Fibroblast of lung (primary cell): ENCODE measurements around the gene WDR20. TPM values are rescaled to one million over a fixed set of nuclear protein-coding genes. Genes with fewer than 3 reads are reported as not detected.

Source experiments
- DNase-seq, 2 donors: peaks; one replicate each; pipeline versions ENCODE4 v3.0.0 to v3.0.0-alpha.2; 2010; ENCODE audit warnings: low read depth in 2 of 2
- H2AFZ ChIP-seq: 2 replicates; pipeline ENCODE4 v1.5.1; 2012; ENCODE audit warnings: low read length, control low read depth, inconsistent platforms
- H3K27ac ChIP-seq: 2 replicates; pipeline ENCODE4 v1.5.1; 2011; ENCODE audit warnings: low read length, control low read depth; ENCODE audit not compliant: insufficient read depth
- H3K27me3 ChIP-seq: 2 replicates; pipeline ENCODE4 v1.5.1; 2011; ENCODE audit warnings: mild to moderate bottlenecking, low read length; ENCODE audit not compliant: control insufficient read depth, insufficient read depth
- H3K36me3 ChIP-seq: 2 replicates; pipeline ENCODE4 v1.5.1; 2011; ENCODE audit warnings: low read length; ENCODE audit not compliant: control insufficient read depth, insufficient read depth
- H3K4me1 ChIP-seq: 2 replicates; pipeline ENCODE4 v1.5.1; 2011; ENCODE audit warnings: low read length; ENCODE audit not compliant: control insufficient read depth, insufficient read depth; ENCODE audit errors: extremely low read depth
- H3K4me2 ChIP-seq: 2 replicates; pipeline ENCODE4 v1.5.1; 2011; ENCODE audit warnings: low read length, control low read depth; ENCODE audit not compliant: insufficient read depth; ENCODE audit errors: extremely low read depth
- H3K4me3 ChIP-seq, 4 experiments: fragments of 200-600 bp in 1 of 4; sonication (generic) in 1 of 4; replicated peaks in 1 of 4; 2 replicates each; pipeline ENCODE4 v1.5.1; 2011 to 2016; ENCODE audit warnings: low read length in 4 of 4, low read depth in 3 of 4, mild to moderate bottlenecking in 3 of 4, control low read depth in 2 of 4, inconsistent platforms in 1 of 4, mixed read lengths in 1 of 4; ENCODE audit not compliant: insufficient read depth in 1 of 4; ENCODE audit errors: control extremely low read depth in 1 of 4
- H3K79me2 ChIP-seq: 2 replicates; pipeline ENCODE4 v1.5.1; 2012; ENCODE audit warnings: mild to moderate bottlenecking, low read length, inconsistent platforms; ENCODE audit not compliant: control insufficient read depth, insufficient read depth
- H3K9ac ChIP-seq: 2 replicates; pipeline ENCODE4 v1.5.1; 2011; ENCODE audit warnings: mild to moderate bottlenecking, low read length, control low read depth; ENCODE audit not compliant: insufficient read depth
- H3K9me3 ChIP-seq: 2 replicates; pipeline ENCODE4 v1.5.1; 2012; ENCODE audit warnings: low read depth, low read length; ENCODE audit not compliant: control insufficient read depth, insufficient read depth
- H4K20me1 ChIP-seq: 2 replicates; pipeline ENCODE4 v1.5.1; 2011; ENCODE audit warnings: low read length; ENCODE audit not compliant: control insufficient read depth, insufficient read depth; ENCODE audit errors: extremely low read depth
- CTCF ChIP-seq, 2 donors: IDR thresholded peaks in 1 of 2; conservative IDR thresholded peaks in 1 of 2; 1 replicate in 1 of 2; 2 replicates in 1 of 2; pipeline ENCODE4 v1.5.1; 2011 to 2012; ENCODE audit warnings: low read length in 2 of 2, control low read depth in 1 of 2, inconsistent platforms in 1 of 2, low read depth in 1 of 2, mild to moderate bottlenecking in 1 of 2
- EZH2 ChIP-seq: IDR thresholded peaks from 2 replicates; pipeline ENCODE4 v1.5.1; 2012; ENCODE audit warnings: low read length, control low read depth, mild to moderate bottlenecking; ENCODE audit errors: missing control alignments
- polyA plus RNA-seq, 2 donors: library from polyadenylated mRNA; depleted of rRNA in 1 of 2; stranded (reverse) in 1 of 2; unstranded in 1 of 2; fragments of >200 nt; gene quantifications; 2 replicates each; pipeline ENCODE4 v1.2.1, GENCODE V29; 2011 to 2012; ENCODE audit warnings: missing spikeins in 1 of 2
- total RNA-seq: library from RNA; depleted of rRNA; stranded (reverse); fragments of >200 nt; gene quantifications from 2 replicates; pipeline ENCODE4 v1.2.1, GENCODE V29; 2014

The WDR20 gene
- total and polyA plus RNA-seq, 2 donors (not counting 1 experiment from before 2014, with no cell fraction given) = 17.2 to 17.8 TPM

GRCh38 chr14:102205560-102205959, 65.9 kb downstream of the WDR20 start:
- Histone ChIP-seq H2AFZ (no peak overlapping the region), H3K27ac (no peak overlapping the region), H3K9ac (no peak overlapping the region), H3K27me3 (no peaks in the 10 kb centered on the region), H3K4me1 (no peaks in the 10 kb centered on the region), H3K36me3 (peaks cover 2% of the 10 kb centered on the region), H3K4me3 (no peak overlapping the region), H4K20me1 (no peaks in the 10 kb centered on the region), H3K4me2 (no peak overlapping the region), H3K79me2 (no peaks in the 10 kb centered on the region), H3K9me3 (no peaks in the 10 kb centered on the region)
- DNase-seq = no peak
- no peak for TF ChIP-seq CTCF (conservative IDR thresholded peaks at IDR 0.05 in 1 of 2, IDR thresholded peaks at IDR 0.05 in 1 of 2; ENCODE audit: low read depth in 1 of 2, low read length in 2 of 2)
- no peak for TF ChIP-seq EZH2

- Histone ChIP-seq H3K79me2 (no peaks in the 10 kb centered on the region), H4K20me1 (no peaks in the 10 kb centered on the region)
These were observed 67.2 kb downstream of the WDR20 start for GRCh38 chr14:102206918-102207317.

GRCh38 chr14:102207831-102208365, 68.2 kb downstream of the WDR20 start:
- no peak for DNase-seq
- Histone ChIP-seq H3K4me2 (no peak overlapping the region), H3K9ac (no peak overlapping the region), H3K4me1 (no peaks in the 10 kb centered on the region), H3K9me3 (no peaks in the 10 kb centered on the region), H2AFZ (no peak overlapping the region), H3K27ac (no peak overlapping the region), H3K36me3 (peaks cover 2% of the 10 kb centered on the region), H3K27me3 (no peaks in the 10 kb centered on the region), H3K79me2 (no peaks in the 10 kb centered on the region), H3K4me3 (no peak overlapping the region), H4K20me1 (no peaks in the 10 kb centered on the region)
- TF ChIP-seq EZH2 = no peak
- no peak for TF ChIP-seq CTCF (conservative IDR thresholded peaks at IDR 0.05 in 1 of 2, IDR thresholded peaks at IDR 0.05 in 1 of 2; ENCODE audit: low read depth in 1 of 2, low read length in 2 of 2)

More at GRCh38 chr14:102206918-102207317, 67.2 kb downstream of the WDR20 start:
- no peak overlapping the region for H3K4me3 ChIP-seq
- H3K27me3 ChIP-seq = no peaks in the 10 kb centered on the region
- H3K36me3 ChIP-seq = peaks cover 2% of the 10 kb centered on the region
- TF ChIP-seq EZH2 = no peak
- TF ChIP-seq CTCF (conservative IDR thresholded peaks at IDR 0.05 in 1 of 2, IDR thresholded peaks at IDR 0.05 in 1 of 2; ENCODE audit: low read depth in 1 of 2, low read length in 2 of 2) = no peak
- no peak overlapping the region for H3K27ac ChIP-seq
- no peak overlapping the region for H2AFZ ChIP-seq
- DNase-seq = no peak
- H3K9ac ChIP-seq = no peak overlapping the region
- H3K9me3 ChIP-seq = no peaks in the 10 kb centered on the region
- no peaks in the 10 kb centered on the region for H3K4me1 ChIP-seq
- H3K4me2 ChIP-seq = no peak overlapping the region
